Activated B cell treated with CpG ODN at 0.5 μM for 24 hours (primary cell): ENCODE measurements around the gene GOLGA3. TPM values are rescaled to one million over a fixed set of nuclear protein-coding genes. Genes with fewer than 3 reads are reported as not detected.
A peak's percentile ranks its signal among the peaks of the same experiment; 100 is the strongest.

Source experiments
- ATAC-seq: fragments of 200-7000 bp; cut with Tn5 transposase; one replicate; pipeline ENCODE4 v1.10.0; 2021; ENCODE audit warnings: low read depth, mild to moderate bottlenecking, moderate library complexity
- CTCF ChIA-PET: fragments of 350-600 bp; sonication (Branson Sonifier 250); formaldehyde crosslinking; loops from one replicate; lab custom pipeline; 2021; ENCODE audit warnings: antibody characterized with exemption; lab: Charles Lee
- POLR2A ChIA-PET: fragments of 350-600 bp; sonication (Branson Sonifier 250); formaldehyde crosslinking; loops from one replicate; lab custom pipeline; 2021; ENCODE audit warnings: antibody characterized with exemption; lab: Charles Lee
- DNase-seq: peaks from one replicate; pipeline ENCODE4 v3.0.0; 2022
- H3K27ac Mint-ChIP-seq: one replicate; pipeline ENCODE4 v1.8.0; 2020; ENCODE audit warnings: mixed read lengths
- H3K27me3 Mint-ChIP-seq: one replicate; pipeline ENCODE4 v1.8.0; 2021; ENCODE audit warnings: mixed read lengths
- H3K36me3 Mint-ChIP-seq: one replicate; pipeline ENCODE4 v1.8.0; 2021; ENCODE audit warnings: low read depth, mixed read lengths
- H3K4me1 Mint-ChIP-seq: one replicate; pipeline ENCODE4 v1.8.0; 2021; ENCODE audit warnings: mixed read lengths
- H3K4me3 Mint-ChIP-seq: one replicate; pipeline ENCODE4 v1.8.0; 2020; ENCODE audit warnings: mild to moderate bottlenecking, mixed read lengths
- H3K9me3 Mint-ChIP-seq: one replicate; pipeline ENCODE4 v1.8.0; 2020; ENCODE audit warnings: mixed read lengths
- CTCF ChIP-seq: fragments of 200-600 bp; IDR thresholded peaks from one replicate; pipeline ENCODE4 v1.8.0; 2022; ENCODE audit warnings: antibody characterized with exemption, mild to moderate bottlenecking
- intact Hi-C: fragments of 100-400 bp; cut with micrococcal nuclease; formaldehyde crosslinking; loops from one replicate; pipeline ENCODE4 v1.15.1; 2024
- total RNA-seq: library from RNA; stranded (reverse); gene quantifications from 2 replicates; pipeline ENCODE4 v1.2.3, GENCODE V29; 2022

Gene GOLGA3
- total RNA-seq, 1 donor from 2014 or later = 52.4 TPM

GRCh38 chr12:132731574-132731973 lies 97.1 kb downstream of the GOLGA3 start:
- ChIA-PET POLR2A (no interaction called here), CTCF (no interaction called here)
- ATAC-seq = no peak
- H3K36me3 Mint-ChIP-seq = peaks cover 92% of the 10 kb centered on the region
- H3K4me1 Mint-ChIP-seq = no peaks in the 10 kb centered on the region
- no peaks in the 10 kb centered on the region for H3K27me3 Mint-ChIP-seq
- no peak for DNase-seq
- no peak for TF ChIP-seq CTCF
- H3K27ac Mint-ChIP-seq = no peak overlapping the region
- H3K9me3 Mint-ChIP-seq = no peaks in the 10 kb centered on the region
- intact Hi-C loops = no loop called here
- H3K4me3 Mint-ChIP-seq = no peak overlapping the region

- no peak for TF ChIP-seq CTCF
Measured at GRCh38 chr12:132730353-132730752, 98.3 kb downstream of the GOLGA3 start.

GRCh38 chr12:132729541-132730320 lies 98.9 kb downstream of the GOLGA3 start:
- Mint-ChIP-seq H3K9me3 (no peaks in the 10 kb centered on the region), H3K27me3 (no peaks in the 10 kb centered on the region), H3K27ac (peak overlapping the region; percentile 59), H3K4me1 (no peaks in the 10 kb centered on the region), H3K36me3 (peaks cover 93% of the 10 kb centered on the region), H3K4me3 (no peak overlapping the region)
- no peak for TF ChIP-seq CTCF
- intact Hi-C loops = no loop called here
- no peak for ATAC-seq
- ChIA-PET CTCF (no interaction called here), POLR2A (no interaction called here)
- no peak for DNase-seq

More at GRCh38 chr12:132730353-132730752, 98.3 kb downstream of the GOLGA3 start:
- no peak for DNase-seq
- ATAC-seq = no peak
- POLR2A ChIA-PET = no interaction called here
- CTCF ChIA-PET = no interaction called here
- Mint-ChIP-seq H3K4me3 (no peak overlapping the region), H3K9me3 (no peaks in the 10 kb centered on the region), H3K4me1 (no peaks in the 10 kb centered on the region), H3K27ac (peak overlapping the region; percentile 59), H3K36me3 (peaks cover 93% of the 10 kb centered on the region), H3K27me3 (no peaks in the 10 kb centered on the region)
- intact Hi-C loops = no loop called here

- H3K9me3 Mint-ChIP-seq = no peaks in the 10 kb centered on the region
- CTCF ChIA-PET = no interaction called here
- no peak for ATAC-seq
- TF ChIP-seq CTCF = no peak
- intact Hi-C loops = no loop called here
- peaks cover 92% of the 10 kb centered on the region for H3K36me3 Mint-ChIP-seq
- H3K4me1 Mint-ChIP-seq = no peaks in the 10 kb centered on the region
- H3K27me3 Mint-ChIP-seq = no peaks in the 10 kb centered on the region
- no peak overlapping the region for H3K27ac Mint-ChIP-seq
- H3K4me3 Mint-ChIP-seq = no peak overlapping the region
- POLR2A ChIA-PET = no interaction called here
- DNase-seq = no peak
Measured at GRCh38 chr12:132728502-132728901, 100.2 kb downstream of the GOLGA3 start.

- intact Hi-C loops = no loop called here
- Mint-ChIP-seq H3K9me3 (no peaks in the 10 kb centered on the region), H3K4me1 (no peaks in the 10 kb centered on the region), H3K27me3 (no peaks in the 10 kb centered on the region), H3K36me3 (peaks cover 91% of the 10 kb centered on the region), H3K27ac (no peak overlapping the region), H3K4me3 (no peak overlapping the region)
- ChIA-PET POLR2A (no interaction called here), CTCF (no interaction called here)
- no peak for TF ChIP-seq CTCF
- DNase-seq (no peak), ATAC-seq (no peak)
Measured at GRCh38 chr12:132727091-132727794, 101.4 kb downstream of the GOLGA3 start.
